ENCODE measurements around the gene TMEM129.
A peak's percentile ranks its signal among the peaks of the same experiment; 100 is the strongest.

The TMEM129 gene

DNA sequence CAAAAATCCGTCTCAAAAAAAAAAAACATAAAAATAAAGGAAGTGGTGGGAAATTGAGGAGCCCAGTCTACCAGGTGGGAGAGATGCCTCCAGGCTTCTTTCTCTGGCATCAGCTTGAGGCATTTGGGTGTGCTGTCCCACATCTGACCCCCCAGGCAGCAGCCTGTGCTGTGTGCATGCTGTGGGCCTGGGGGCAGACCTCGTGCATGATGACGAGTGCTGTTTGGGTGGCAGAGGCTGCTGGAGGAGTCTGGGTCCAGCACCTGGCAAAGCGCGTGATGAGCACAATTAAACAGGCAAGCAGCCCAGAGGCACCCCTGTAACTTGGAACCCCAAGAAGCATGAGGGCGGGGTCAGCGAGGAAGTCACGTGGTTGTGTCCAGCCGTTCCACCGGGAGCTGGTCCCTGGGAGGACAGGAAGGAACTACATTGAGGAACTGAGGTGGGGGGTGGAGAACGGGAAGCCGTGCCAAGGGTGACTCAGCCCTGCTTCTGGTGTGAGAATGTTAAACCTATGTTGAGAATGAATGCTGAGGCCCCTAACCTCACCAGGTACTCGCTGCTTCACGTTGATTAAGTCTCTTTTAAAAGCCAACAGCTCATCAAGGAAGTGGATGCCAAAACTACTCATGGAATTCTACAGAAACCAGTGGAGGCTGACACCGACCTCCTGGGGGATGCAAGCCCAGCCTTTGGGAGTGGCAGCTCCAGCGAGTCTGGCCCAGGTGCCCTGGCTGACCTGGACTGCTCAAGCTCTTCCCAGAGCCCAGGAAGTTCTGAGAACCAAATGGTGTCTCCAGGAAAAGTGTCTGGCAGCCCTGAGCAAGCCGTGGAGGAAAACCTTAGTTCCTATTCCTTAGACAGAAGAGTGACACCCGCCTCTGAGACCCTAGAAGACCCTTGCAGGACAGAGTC is 6.3 kb upstream of the TMEM129 start:
- H3K4me1 Mint-ChIP-seq (ENCODE audit: low read depth): peaks cover 77% of the 10 kb centered on the region
- intact Hi-C loops (cut with micrococcal nuclease): loop anchor here (2.0 to 10.0 kb wide), 2 partner anchors 15 to 383 kb away; partner anchors contain the start of genes SLBP and UVSSA
- no peaks in the 10 kb centered on the region for H3K9me3 Mint-ChIP-seq
- H3K36me3 Mint-ChIP-seq (ENCODE audit: low read depth): peaks cover 86% of the 10 kb centered on the region
- no peaks in the 10 kb centered on the region for H3K27me3 Mint-ChIP-seq
- peak overlapping the region; percentile 71 for H3K4me3 Mint-ChIP-seq
- H3K27ac Mint-ChIP-seq: peak overlapping the region; percentile 96

DNA sequence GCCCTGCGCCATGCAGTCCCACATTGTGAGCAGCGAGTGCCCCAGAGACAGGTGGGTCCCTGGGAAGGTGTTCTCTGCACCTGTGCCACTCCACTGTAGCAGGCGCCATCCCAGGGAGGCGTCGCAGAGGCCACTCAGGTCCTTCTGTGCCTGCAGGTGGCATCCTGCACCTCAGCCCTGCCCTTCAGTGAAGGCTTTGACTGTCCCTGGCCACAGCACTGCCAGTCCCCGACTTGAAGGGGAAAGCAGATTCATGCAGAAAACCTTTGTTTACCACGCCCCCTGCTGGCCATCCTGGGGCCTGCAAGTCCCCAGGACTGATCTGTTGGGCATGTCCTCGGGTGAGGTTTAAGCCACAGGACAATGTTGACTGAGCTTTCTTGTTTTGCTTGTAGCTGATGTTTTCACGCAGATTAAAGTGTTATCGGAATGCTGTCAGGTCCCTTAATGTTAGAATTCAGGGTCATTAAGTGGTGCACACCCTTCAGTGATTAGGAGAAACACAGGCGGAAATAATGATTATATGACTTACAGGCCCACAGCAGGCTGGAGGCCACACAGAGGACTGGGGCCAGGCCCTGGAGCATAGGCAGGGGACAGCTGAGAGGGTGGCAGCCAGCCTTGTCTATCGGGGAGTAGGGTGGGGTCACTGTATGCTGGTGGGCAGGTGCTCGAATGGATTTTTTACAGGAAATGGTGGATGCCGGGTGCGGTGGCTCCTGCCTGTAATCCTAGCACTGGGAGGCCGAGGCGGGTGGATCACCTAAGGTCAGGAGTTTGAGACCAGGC is 5.2 kb upstream of the TMEM129 start:
- intact Hi-C loops (cut with micrococcal nuclease): loop anchor here (1.0 to 10.0 kb wide), 3 partner anchors 14 to 382 kb away; partner anchors contain the start of genes SLBP and UVSSA
- Mint-ChIP-seq H3K4me3 (peak overlapping the region; percentile 71), H3K4me1 (ENCODE audit: low read depth) (peaks cover 84% of the 10 kb centered on the region)

DNA sequence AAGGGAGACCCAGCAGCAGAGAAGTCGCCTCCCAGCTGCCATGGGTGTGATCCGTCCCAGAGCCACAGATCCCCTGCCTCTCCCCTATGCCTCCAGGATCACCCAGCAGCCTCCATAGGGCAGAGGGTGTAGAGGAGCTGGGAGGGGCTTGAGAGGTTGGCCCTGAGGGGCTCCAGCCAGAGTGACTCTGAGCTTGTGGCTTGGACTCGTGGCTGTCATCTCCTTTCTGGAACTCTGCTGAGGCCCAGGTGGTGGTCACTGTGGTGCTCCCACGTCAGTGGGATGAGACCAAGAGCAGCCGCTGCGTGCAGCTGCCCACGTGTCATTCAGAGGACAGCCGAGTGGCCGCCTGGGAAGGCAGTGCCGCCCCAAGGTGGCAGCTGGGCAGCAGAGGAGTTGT is 4.4 kb upstream of the TMEM129 start:
- peaks cover 81% of the 10 kb centered on the region for H3K36me3 Mint-ChIP-seq (ENCODE audit: low read depth)
- no peaks in the 10 kb centered on the region for H3K27me3 Mint-ChIP-seq
- no peaks in the 10 kb centered on the region for H3K9me3 Mint-ChIP-seq
- peaks cover 85% of the 10 kb centered on the region for H3K4me1 Mint-ChIP-seq (ENCODE audit: low read depth)
- intact Hi-C loops (cut with micrococcal nuclease): loop anchor here (10.0 kb wide), 1 partner anchor 381 kb away; the partner anchor contains the start of gene UVSSA
- H3K27ac Mint-ChIP-seq: peak overlapping the region; percentile 96
- H3K4me3 Mint-ChIP-seq: peak overlapping the region; percentile 4

More for the DNA sequence above, 5.2 kb upstream of the TMEM129 start:
- peaks cover 82% of the 10 kb centered on the region for H3K36me3 Mint-ChIP-seq (ENCODE audit: low read depth)
- H3K9me3 Mint-ChIP-seq: no peaks in the 10 kb centered on the region
- peak overlapping the region; percentile 96 for H3K27ac Mint-ChIP-seq
- H3K27me3 Mint-ChIP-seq: no peaks in the 10 kb centered on the region

DNA sequence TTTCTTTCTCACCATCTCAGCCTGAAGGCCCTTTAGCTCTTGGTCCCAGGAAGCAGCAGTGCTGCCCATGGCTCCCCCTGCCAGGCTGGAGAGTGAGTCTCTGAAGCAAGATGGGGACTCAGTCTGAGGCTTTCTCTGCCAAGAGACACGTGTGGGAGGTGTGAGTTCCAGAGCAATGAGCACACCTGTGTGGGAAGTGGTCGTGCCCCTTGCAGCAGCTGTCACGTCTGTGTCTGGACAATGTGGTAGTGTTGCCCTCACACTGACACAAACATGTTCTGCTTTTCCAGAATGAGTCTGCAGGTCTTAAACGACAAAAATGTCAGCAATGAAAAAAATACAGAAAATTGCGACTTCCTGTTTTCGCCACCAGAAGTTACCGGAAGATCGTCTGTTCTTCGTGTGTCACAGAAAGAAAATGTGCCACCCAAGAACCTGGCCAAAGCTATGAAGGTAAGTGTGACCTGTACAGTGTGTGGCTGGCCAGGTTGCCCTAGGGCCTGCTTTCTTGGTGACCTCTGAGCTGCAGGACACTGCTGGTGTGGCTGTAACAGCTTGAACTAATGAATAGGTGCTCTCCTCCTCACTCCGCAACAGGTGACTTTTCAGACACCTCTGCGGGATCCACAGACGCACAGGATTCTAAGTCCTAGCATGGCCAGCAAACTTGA is 2.1 kb upstream of the TMEM129 start:
- Mint-ChIP-seq H3K27me3 (no peaks in the 10 kb centered on the region), H3K4me1 (ENCODE audit: low read depth) (peaks cover 88% of the 10 kb centered on the region), H3K36me3 (ENCODE audit: low read depth) (peaks cover 78% of the 10 kb centered on the region), H3K4me3 (peak overlapping the region; percentile 93), H3K9me3 (no peaks in the 10 kb centered on the region), H3K27ac (peak overlapping the region; percentile 96)
- intact Hi-C loops (cut with micrococcal nuclease): loop anchor here (10.0 kb wide), 1 partner anchor 378 kb away; the partner anchor contains the start of gene UVSSA

DNA sequence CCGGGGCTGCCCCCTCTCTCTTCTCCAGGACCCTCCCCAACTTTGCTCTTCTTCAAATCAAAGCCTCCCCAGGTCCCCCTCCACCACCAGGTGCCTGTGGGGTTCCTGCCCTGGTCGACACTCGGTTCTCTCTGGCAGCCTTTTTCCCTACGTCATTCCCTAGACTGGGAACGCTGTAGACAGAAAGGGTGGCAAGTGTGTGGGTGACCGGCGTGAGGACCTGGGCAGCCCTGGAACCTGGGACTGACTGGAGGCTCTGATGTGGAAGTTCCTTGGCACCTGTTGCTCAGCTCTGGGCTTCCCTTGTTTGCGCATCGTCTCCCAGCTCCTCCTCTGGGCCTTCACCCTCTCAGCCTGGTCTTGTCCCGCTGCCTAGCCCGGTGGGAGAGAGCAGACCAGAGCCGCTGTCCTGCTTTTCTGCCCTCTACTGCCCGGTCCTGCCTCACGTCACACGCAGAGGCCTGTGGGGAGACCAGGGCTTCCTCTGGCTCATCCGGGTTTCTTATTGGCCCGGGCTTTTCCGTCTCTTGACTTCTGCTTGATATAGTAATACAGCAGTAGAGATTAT is 1.5 kb upstream of the TMEM129 start:
- H3K27me3 Mint-ChIP-seq: no peaks in the 10 kb centered on the region
- intact Hi-C loops (cut with micrococcal nuclease): loop anchor here (10.0 kb wide), 1 partner anchor 378 kb away; the partner anchor contains the start of gene UVSSA
- peaks cover 78% of the 10 kb centered on the region for H3K36me3 Mint-ChIP-seq (ENCODE audit: low read depth)
- peaks cover 88% of the 10 kb centered on the region for H3K4me1 Mint-ChIP-seq (ENCODE audit: low read depth)
- no peaks in the 10 kb centered on the region for H3K9me3 Mint-ChIP-seq
- H3K4me3 Mint-ChIP-seq: peak overlapping the region; percentile 93
- peak overlapping the region; percentile 96 for H3K27ac Mint-ChIP-seq

DNA sequence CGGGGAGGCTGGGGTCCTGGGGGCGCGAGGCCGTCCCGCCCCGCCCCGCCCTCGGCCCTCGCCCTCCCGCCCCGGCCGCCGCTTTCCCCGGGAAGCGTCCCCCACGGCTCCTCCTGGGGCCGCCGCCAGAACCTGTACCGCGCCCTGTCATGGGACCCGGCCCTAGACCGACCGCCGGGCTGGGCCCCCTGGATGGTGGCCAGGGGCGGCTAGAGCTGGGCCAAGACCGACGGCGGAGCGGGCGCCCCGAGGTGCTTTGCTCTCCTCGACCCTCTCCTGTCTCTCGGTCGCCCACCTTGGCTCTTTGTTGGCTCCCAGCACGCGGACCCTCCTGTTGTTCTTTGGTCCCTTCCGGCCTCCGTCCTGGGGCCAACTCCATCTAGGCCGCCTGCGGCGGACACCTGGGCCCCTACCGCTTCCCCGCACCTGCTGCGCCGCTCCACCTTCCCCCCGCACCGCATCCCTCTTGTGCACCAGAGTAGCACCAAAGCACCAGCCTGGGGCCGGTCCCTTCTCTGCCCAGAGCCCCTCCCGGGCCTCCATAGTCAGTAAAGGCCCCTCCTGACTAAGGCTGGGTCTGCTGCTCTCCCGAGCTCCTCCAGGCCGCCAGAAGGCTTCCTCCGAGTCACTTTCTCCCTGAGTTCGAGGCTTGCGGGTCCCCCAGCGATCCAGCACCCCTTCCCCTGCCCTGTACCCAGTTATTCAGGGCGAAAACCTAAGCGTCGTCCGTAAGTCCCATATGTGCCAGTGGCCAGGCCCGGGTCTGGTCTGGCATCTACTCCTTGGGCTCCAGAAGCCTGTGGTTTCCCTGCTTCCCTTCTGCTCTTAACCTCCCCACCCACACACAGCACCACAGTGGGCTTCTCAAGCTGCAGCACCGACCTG is 785 bp upstream of the TMEM129 start:
- H3K27me3 Mint-ChIP-seq: no peaks in the 10 kb centered on the region
- H3K4me1 Mint-ChIP-seq (ENCODE audit: low read depth): peaks cover 84% of the 10 kb centered on the region
- H3K9me3 Mint-ChIP-seq: no peaks in the 10 kb centered on the region
- peak overlapping the region; percentile 93 for H3K4me3 Mint-ChIP-seq
- intact Hi-C loops (cut with micrococcal nuclease): loop anchor here (1.0 to 10.0 kb wide), 2 partner anchors 10 to 377 kb away; partner anchors contain the start of genes SLBP and UVSSA
- H3K36me3 Mint-ChIP-seq (ENCODE audit: low read depth): peaks cover 83% of the 10 kb centered on the region
- H3K27ac Mint-ChIP-seq: peak overlapping the region; percentile 96

DNA sequence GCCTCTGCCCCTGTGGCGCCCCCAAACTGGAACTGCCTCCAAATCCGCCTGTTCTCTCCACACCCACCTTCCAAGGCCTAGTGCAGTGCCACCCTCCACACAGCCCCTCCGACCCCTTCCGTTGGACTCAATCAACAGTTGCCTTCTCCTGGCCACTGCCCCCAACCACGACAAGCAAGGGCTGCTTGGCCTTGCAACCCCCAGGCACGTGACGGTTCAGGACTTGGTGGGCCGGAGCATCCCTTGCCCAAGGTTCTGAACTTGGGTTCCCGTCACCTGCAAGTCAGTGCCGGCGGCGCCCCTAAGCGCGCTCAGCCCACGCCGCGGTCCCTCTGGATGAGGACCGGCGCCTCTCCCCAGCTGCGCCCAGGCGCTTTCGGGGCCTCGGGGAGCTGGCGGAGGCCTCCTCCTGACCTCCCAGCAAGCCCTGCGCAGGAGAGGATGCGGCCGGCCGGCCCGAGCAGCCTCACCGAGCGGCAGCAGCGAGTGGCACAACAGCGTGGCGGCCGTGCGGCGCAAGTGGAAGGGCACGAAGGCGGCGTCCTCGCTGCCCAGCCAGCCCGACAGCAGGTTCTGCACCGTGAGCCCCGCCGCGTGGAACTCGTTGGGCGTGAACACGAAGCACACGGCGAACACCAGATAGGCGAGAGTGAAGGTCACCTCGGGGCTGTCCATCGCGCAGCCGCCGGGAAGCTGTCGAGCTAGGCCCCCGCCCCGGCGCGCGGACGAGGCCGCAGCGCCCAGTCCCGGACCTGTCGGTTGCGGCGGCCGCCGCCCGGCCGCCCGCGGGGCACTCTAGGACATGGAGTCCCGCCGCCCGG is 750 bp downstream of the TMEM129 start:
- peaks cover 83% of the 10 kb centered on the region for H3K36me3 Mint-ChIP-seq (ENCODE audit: low read depth)
- no peaks in the 10 kb centered on the region for H3K9me3 Mint-ChIP-seq
- no peaks in the 10 kb centered on the region for H3K27me3 Mint-ChIP-seq
- intact Hi-C loops (cut with micrococcal nuclease): loop anchor here (10.0 kb wide), 1 partner anchor 376 kb away; the partner anchor contains the start of gene UVSSA
- H3K27ac Mint-ChIP-seq: peak overlapping the region; percentile 97
- H3K4me1 Mint-ChIP-seq (ENCODE audit: low read depth): peaks cover 84% of the 10 kb centered on the region
- H3K4me3 Mint-ChIP-seq: peak overlapping the region; percentile 96

DNA sequence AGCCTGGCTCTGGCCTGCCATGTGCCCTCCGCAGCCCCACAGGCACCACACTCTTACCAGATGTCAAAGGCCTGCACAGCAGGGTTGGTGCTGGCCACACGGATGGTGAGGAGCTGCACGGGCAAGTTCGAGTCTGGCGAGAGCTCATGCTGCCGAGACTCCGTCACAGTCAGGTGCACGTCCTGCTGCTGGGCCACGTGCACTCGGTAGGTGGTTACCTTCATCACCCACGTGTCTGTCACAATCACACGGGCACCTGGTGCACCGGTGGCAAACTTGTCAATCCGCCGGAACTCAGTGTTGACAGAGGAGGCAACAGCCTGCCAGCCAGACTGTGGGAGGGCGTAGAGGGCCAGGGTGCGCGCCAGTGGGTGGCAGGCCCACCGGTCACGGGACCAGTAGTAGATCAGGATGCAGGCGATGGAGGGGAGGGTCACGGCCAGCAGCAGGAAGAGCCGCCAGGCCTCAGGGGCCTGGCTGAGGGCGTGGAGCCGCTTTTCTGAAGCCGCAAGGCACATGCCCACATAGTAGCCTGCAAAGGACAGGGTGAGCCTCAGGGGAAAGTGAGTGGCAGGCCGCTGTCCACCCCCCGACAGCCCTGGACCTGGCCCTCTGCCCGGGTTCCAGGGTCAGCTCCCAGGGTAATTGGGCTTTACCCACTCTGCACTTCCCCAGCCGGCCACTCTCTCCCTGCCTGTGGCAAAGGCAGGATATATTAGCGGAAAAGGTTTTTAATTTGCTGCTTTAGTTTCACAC is 2.9 kb downstream of the TMEM129 start:
- H3K9me3 Mint-ChIP-seq: no peaks in the 10 kb centered on the region
- no peak overlapping the region for H3K27ac Mint-ChIP-seq
- no peak overlapping the region for H3K4me3 Mint-ChIP-seq
- H3K27me3 Mint-ChIP-seq: no peaks in the 10 kb centered on the region
- H3K36me3 Mint-ChIP-seq (ENCODE audit: low read depth): peaks cover 72% of the 10 kb centered on the region
- intact Hi-C loops (cut with micrococcal nuclease): loop anchor here (10.0 kb wide), 2 partner anchors 133 to 287 kb away; partner anchors contain the start of gene NELFA
- peaks cover 84% of the 10 kb centered on the region for H3K4me1 Mint-ChIP-seq (ENCODE audit: low read depth)

DNA sequence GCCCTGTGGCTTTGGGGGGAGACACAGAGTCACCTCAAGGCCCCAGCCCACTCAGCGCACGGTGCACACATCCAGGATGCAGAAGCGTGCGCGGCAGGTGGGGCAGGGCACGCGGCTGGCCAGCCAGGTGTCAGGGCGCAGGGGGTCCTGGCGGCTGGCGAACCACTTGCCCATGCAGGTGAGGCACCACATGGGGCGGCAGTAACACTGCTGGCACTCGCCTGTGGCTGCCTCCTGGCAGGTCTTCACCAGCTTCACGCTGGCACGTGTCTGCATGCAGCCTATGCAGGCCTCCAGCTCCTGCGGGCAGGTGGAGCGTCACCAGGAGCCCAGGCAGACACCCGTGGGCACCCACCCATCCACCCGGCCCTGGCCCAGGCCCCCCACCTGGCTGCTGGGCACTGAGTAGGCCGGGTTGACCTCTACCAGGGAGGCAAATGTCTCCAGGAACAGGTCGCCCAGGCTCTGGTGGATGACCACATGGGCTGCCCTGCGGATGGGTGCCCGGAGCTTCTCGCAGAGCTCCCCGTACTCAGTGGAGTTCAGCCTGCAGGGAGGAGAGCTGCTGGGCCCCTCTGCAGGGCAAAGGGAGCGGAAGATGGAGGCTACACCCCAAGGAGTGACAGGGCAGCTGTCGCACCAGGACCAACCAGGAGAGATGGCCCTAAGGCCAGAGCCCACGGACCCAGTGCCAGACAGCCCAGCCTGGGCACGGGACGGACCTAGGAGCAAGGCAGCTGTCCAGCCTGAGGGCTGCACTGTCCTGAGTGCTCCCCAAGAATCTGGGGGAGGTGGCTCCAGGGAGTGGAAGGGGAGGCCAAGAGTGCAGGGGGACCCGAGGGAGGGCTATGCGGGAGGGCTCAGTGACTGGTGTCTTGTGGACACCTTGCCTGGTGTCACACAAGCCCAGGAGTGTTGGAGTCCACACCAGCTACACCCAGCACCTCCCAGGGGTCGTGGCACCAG is 3.7 kb downstream of the TMEM129 start:
- intact Hi-C loops (cut with micrococcal nuclease): loop anchor here (10.0 kb wide), 2 partner anchors 133 to 287 kb away; partner anchors contain the start of gene NELFA
- Mint-ChIP-seq H3K27ac (peak overlapping the region; percentile 74), H3K36me3 (ENCODE audit: low read depth) (peaks cover 77% of the 10 kb centered on the region), H3K9me3 (no peaks in the 10 kb centered on the region), H3K4me3 (no peak overlapping the region), H3K27me3 (no peaks in the 10 kb centered on the region), H3K4me1 (ENCODE audit: low read depth) (peaks cover 79% of the 10 kb centered on the region)
